Natural killer cell (primary cell): Measurements from ENCODE around the gene GATD1. TPM values are rescaled to one million over a fixed set of nuclear protein-coding genes. Genes with fewer than 3 reads are reported as not detected.

Experiments
- ATAC-seq, 3 donors: fragments of 150-1000 bp in 2 of 3; fragments of 200-7000 bp in 1 of 3; cut with Tn5 transposase; 1 replicate in 1 of 3; 2 replicates in 2 of 3; pipeline ENCODE4 v1.10.0; 2021; ENCODE audit warnings: mild to moderate bottlenecking in 2 of 3, moderate library complexity in 2 of 3
- DNase-seq, 2 donors: peaks; one replicate each; pipeline versions ENCODE4 v3.0.0 to v3.0.0-alpha.2; 2013 to 2021; ENCODE audit warnings: mixed read lengths in 1 of 2
- H3K27ac ChIP-seq: one replicate; pipeline ENCODE4 v1.5.1; 2013; ENCODE audit warnings: mild to moderate bottlenecking, low read length
- H3K27me3 ChIP-seq: one replicate; pipeline ENCODE4 v1.6.1; 2013; ENCODE audit warnings: low read length; ENCODE audit not compliant: control insufficient read depth, insufficient read depth
- H3K36me3 ChIP-seq: one replicate; pipeline ENCODE4 v1.6.1; 2013; ENCODE audit warnings: low read length; ENCODE audit not compliant: control insufficient read depth, insufficient read depth
- H3K4me1 ChIP-seq: one replicate; pipeline ENCODE4 v1.6.1; 2013; ENCODE audit warnings: low read length; ENCODE audit not compliant: control insufficient read depth, insufficient read depth
- H3K4me3 ChIP-seq: one replicate; pipeline ENCODE4 v1.5.1; 2013; ENCODE audit warnings: low read length
- H3K9me3 ChIP-seq: one replicate; pipeline ENCODE4 v1.6.1; 2013; ENCODE audit warnings: low read length; ENCODE audit not compliant: control insufficient read depth, insufficient read depth
- H3K27ac Mint-ChIP-seq, 2 donors: one replicate each; pipeline ENCODE4 v1.8.0; 2022; ENCODE audit warnings: mild to moderate bottlenecking in 2 of 2, mixed read lengths in 2 of 2, moderate library complexity in 1 of 2
- H3K27me3 Mint-ChIP-seq, 2 donors: one replicate each; pipeline ENCODE4 v1.8.0; 2022; ENCODE audit warnings: low read depth in 2 of 2, mixed read lengths in 2 of 2
- H3K36me3 Mint-ChIP-seq: one replicate; pipeline ENCODE4 v1.8.0; 2022; ENCODE audit warnings: mixed read lengths
- H3K4me1 Mint-ChIP-seq, 2 donors: one replicate each; pipeline ENCODE4 v1.8.0; 2022; ENCODE audit warnings: mixed read lengths in 2 of 2
- H3K4me3 Mint-ChIP-seq: one replicate; pipeline ENCODE4 v1.8.0; 2022; ENCODE audit warnings: mild to moderate bottlenecking, moderate library complexity, mixed read lengths
- H3K9me3 Mint-ChIP-seq, 2 donors: one replicate each; pipeline ENCODE4 v1.8.0; 2022; ENCODE audit warnings: mixed read lengths in 2 of 2
- CTCF ChIP-seq: fragments of 200-600 bp; IDR thresholded peaks from one replicate; pipeline ENCODE4 v1.8.0; 2022; ENCODE audit warnings: antibody characterized with exemption
- WGBS: methylation state at CpG from one replicate; pipeline ENCODE4 v1.1.7; 2013; ENCODE audit warnings: missing lambda C conversion rate; ENCODE audit not compliant: insufficient coverage; 5-methylcytosine and 5-hydroxymethylcytosine counted together
- intact Hi-C: fragments of 100-400 bp; cut with micrococcal nuclease; formaldehyde crosslinking; loops from one replicate; pipeline ENCODE4 v1.14.2; 2022
- total RNA-seq, 4 donors: library from RNA; stranded (reverse); fragments of 120-200 nt in 1 of 4; gene quantifications; one replicate each; pipeline versions ENCODE4 v1.2.3 to v1.2.4, GENCODE V29; 2013 to 2022

The GATD1 gene
- total RNA-seq, 3 donors from 2014 or later (not counting 1 experiment from before 2014, with no cell fraction given) = 40.4 to 43.1 (median 42.1) TPM

GRCh38 chr11:774873-775592 is 2.3 kb downstream of the GATD1 start:
- WGBS = 87% methylated on average over 19 of the region's 20 CpGs
- Mint-ChIP-seq H3K4me1 (peaks cover 0 to 13% of the 10 kb centered on the region in 2 donors), H3K36me3 (no peaks in the 10 kb centered on the region), H3K27ac (no peak overlapping the region), H3K9me3 (no peaks in the 10 kb centered on the region), H3K27me3 (no peaks in the 10 kb centered on the region), H3K4me3 (peak overlapping the region; percentile 56)
- H3K4me3 ChIP-seq = no peak overlapping the region
- H3K27ac ChIP-seq = no peak overlapping the region
- no peak for TF ChIP-seq CTCF
- H3K36me3 ChIP-seq = peaks cover 14% of the 10 kb centered on the region
- intact Hi-C loops = no loop called here
- peaks cover 34% of the 10 kb centered on the region for H3K4me1 ChIP-seq
- ATAC-seq = no peak
- H3K9me3 ChIP-seq = no peaks in the 10 kb centered on the region
- no peak for DNase-seq
- no peaks in the 10 kb centered on the region for H3K27me3 ChIP-seq

GRCh38 chr11:773830-774229 is 3.5 kb downstream of the GATD1 start:
- Mint-ChIP-seq H3K27ac (no peak overlapping the region), H3K36me3 (no peaks in the 10 kb centered on the region), H3K4me1 (peaks cover 0 to 13% of the 10 kb centered on the region in 2 donors), H3K9me3 (no peaks in the 10 kb centered on the region), H3K27me3 (no peaks in the 10 kb centered on the region), H3K4me3 (no peak overlapping the region)
- Histone ChIP-seq H3K4me3 (no peak overlapping the region), H3K36me3 (peaks cover 11% of the 10 kb centered on the region), H3K4me1 (peaks cover 28% of the 10 kb centered on the region), H3K9me3 (no peaks in the 10 kb centered on the region), H3K27ac (no peak overlapping the region), H3K27me3 (no peaks in the 10 kb centered on the region)
- TF ChIP-seq CTCF = no peak
- DNase-seq (no peak), ATAC-seq (no peak)
- intact Hi-C loops = no loop called here
- 95% methylated on average over 9 of the region's 9 CpGs for WGBS

GRCh38 chr11:773425-773824 is 3.9 kb downstream of the GATD1 start:
- ATAC-seq (no peak), DNase-seq (no peak)
- no peak overlapping the region for H3K4me3 Mint-ChIP-seq
- no peaks in the 10 kb centered on the region for H3K9me3 Mint-ChIP-seq
- no peak overlapping the region for H3K27ac ChIP-seq
- 98% methylated on average over 5 of the region's 5 CpGs for WGBS
- H3K4me1 Mint-ChIP-seq = peaks cover 0 to 13% of the 10 kb centered on the region in 2 donors
- H3K27ac Mint-ChIP-seq = no peak overlapping the region
- no peak overlapping the region for H3K4me3 ChIP-seq
- H3K36me3 Mint-ChIP-seq = no peaks in the 10 kb centered on the region
- no peaks in the 10 kb centered on the region for H3K27me3 ChIP-seq
- peaks cover 25% of the 10 kb centered on the region for H3K4me1 ChIP-seq
- TF ChIP-seq CTCF = no peak
- no peaks in the 10 kb centered on the region for H3K9me3 ChIP-seq
- no peaks in the 10 kb centered on the region for H3K27me3 Mint-ChIP-seq
- H3K36me3 ChIP-seq = peaks cover 11% of the 10 kb centered on the region
- intact Hi-C loops = no loop called here
